ENCODE data around the gene FBXO21.
"Not testable (repeated sequence)": the region's sequence is repeated elsewhere in the genome, so short reads cannot be mapped to it uniquely, and the experiment has no call there.

FBXO21 gene

GRCh38 chr12:117104003-117104402 lies 86.3 kb downstream of the FBXO21 start:
- not testable (repeated sequence) for DNase-seq (ENCODE audit: low read depth)

- DNase-seq (ENCODE audit: low read depth) = no peak
These were observed 87.5 kb downstream of the FBXO21 start for GRCh38 chr12:117102800-117103181.

- DNase-seq (ENCODE audit: low read depth) = no peak
These were observed 88.1 kb downstream of the FBXO21 start for GRCh38 chr12:117101953-117102799.

- DNase-seq (ENCODE audit: low read depth) = no peak
These were observed 89.2 kb downstream of the FBXO21 start for GRCh38 chr12:117100851-117101673.

GRCh38 chr12:117100251-117100650 lies 90.0 kb downstream of the FBXO21 start:
- DNase-seq (ENCODE audit: low read depth) = no peak

GRCh38 chr12:117098361-117099217 lies 91.7 kb downstream of the FBXO21 start:
- DNase-seq (ENCODE audit: low read depth) = no peak

GRCh38 chr12:117098024-117098360 lies 92.3 kb downstream of the FBXO21 start:
- no peak for DNase-seq (ENCODE audit: low read depth)

- DNase-seq (ENCODE audit: low read depth) = no peak
These were observed 93.1 kb downstream of the FBXO21 start for GRCh38 chr12:117097159-117097558.

- DNase-seq (ENCODE audit: low read depth) = no peak
These were observed 93.7 kb downstream of the FBXO21 start for GRCh38 chr12:117096501-117097042.

- DNase-seq (ENCODE audit: low read depth) = not testable (repeated sequence)
These were observed 95.1 kb downstream of the FBXO21 start for GRCh38 chr12:117095191-117095590.

GRCh38 chr12:117093918-117094630 lies 96.2 kb downstream of the FBXO21 start:
- DNase-seq (ENCODE audit: low read depth) = no peak

GRCh38 chr12:117093431-117093830 lies 96.8 kb downstream of the FBXO21 start:
- DNase-seq (ENCODE audit: low read depth) = no peak

GRCh38 chr12:117092886-117093285 lies 97.4 kb downstream of the FBXO21 start:
- no peak for DNase-seq (ENCODE audit: low read depth)

GRCh38 chr12:117092511-117092780 lies 97.8 kb downstream of the FBXO21 start:
- no peak for DNase-seq (ENCODE audit: low read depth)
